ENCODE data around the gene ESYT3.

ESYT3 gene, protein sequence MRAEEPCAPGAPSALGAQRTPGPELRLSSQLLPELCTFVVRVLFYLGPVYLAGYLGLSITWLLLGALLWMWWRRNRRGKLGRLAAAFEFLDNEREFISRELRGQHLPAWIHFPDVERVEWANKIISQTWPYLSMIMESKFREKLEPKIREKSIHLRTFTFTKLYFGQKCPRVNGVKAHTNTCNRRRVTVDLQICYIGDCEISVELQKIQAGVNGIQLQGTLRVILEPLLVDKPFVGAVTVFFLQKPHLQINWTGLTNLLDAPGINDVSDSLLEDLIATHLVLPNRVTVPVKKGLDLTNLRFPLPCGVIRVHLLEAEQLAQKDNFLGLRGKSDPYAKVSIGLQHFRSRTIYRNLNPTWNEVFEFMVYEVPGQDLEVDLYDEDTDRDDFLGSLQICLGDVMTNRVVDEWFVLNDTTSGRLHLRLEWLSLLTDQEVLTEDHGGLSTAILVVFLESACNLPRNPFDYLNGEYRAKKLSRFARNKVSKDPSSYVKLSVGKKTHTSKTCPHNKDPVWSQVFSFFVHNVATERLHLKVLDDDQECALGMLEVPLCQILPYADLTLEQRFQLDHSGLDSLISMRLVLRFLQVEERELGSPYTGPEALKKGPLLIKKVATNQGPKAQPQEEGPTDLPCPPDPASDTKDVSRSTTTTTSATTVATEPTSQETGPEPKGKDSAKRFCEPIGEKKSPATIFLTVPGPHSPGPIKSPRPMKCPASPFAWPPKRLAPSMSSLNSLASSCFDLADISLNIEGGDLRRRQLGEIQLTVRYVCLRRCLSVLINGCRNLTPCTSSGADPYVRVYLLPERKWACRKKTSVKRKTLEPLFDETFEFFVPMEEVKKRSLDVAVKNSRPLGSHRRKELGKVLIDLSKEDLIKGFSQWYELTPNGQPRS

DNA sequence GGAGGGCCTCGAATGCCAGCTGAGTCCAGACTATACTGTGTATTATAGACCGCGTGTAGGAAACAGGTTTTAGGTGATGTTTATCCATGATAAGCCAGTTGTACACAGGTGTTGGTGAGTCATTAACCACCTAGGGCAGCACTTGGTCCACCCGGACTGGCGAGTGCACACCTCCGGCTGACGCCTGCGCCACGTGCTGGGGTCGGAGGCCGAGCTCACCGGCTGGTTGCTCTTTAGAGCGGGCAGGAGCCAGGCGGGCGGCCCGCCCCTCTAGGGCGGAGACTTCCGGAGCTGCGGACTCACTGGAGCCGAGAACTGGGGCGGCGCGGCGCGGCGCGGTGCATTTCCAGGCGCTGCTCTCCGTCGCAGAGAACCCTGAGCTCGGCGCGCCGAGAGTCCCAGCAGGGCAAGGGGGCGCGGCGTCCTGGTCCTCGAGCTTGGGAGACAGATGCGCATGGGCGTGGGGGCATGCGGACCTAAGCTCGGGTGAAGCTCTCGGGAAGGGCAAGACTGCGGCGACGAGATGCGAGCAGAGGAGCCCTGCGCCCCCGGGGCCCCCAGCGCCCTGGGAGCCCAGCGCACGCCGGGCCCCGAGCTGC is at the start of gene ESYT3:
Gene ESYT3, plus strand, starts transcription at position 341 of the 599 bp plus-strand sequence. Its CDS starts 183 bp downstream, at position 524.
- POLR2A ChIA-PET (ENCODE audit: low non-redundant PET) = no interaction called here
- CTCF ChIA-PET = interaction anchor here (0.6 to 1.3 kb wide), 3 partner anchors 16 to 103 kb away, joined by 3 to 5 read pairs (median 4); no protein-coding TSS in a partner anchor
- no peak within 1 kb of the TSS for H3K27ac ChIP-seq
- DNase-seq (ENCODE audit: low spot score) = peak; percentile 89
- TF ChIP-seq, protein P1, sequence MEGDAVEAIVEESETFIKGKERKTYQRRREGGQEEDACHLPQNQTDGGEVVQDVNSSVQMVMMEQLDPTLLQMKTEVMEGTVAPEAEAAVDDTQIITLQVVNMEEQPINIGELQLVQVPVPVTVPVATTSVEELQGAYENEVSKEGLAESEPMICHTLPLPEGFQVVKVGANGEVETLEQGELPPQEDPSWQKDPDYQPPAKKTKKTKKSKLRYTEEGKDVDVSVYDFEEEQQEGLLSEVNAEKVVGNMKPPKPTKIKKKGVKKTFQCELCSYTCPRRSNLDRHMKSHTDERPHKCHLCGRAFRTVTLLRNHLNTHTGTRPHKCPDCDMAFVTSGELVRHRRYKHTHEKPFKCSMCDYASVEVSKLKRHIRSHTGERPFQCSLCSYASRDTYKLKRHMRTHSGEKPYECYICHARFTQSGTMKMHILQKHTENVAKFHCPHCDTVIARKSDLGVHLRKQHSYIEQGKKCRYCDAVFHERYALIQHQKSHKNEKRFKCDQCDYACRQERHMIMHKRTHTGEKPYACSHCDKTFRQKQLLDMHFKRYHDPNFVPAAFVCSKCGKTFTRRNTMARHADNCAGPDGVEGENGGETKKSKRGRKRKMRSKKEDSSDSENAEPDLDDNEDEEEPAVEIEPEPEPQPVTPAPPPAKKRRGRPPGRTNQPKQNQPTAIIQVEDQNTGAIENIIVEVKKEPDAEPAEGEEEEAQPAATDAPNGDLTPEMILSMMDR (conservative IDR thresholded peaks at IDR 0.05; ENCODE audit: low read depth) = no peak

DNA sequence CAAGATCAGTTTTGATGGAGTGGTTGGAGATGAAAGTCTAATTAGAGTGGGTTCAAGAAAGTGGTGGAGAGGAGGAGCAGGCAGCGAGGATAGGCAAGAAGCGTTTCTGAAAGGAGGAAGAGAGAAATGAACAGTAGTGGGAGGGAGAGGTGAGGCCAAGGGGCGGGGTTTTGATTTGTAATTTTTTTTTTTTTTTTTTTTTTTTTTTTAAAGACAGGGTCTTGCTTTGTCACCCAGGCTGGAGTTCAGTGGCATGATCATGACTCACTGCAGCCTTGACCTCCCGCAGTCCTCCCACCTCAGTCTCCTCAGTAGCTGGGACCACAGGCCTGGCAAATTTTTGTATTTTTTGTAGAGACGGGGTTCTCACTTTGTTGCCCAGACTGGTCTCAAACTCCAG is 49.4 kb upstream of the ESYT3 start:
- DNase-seq (ENCODE audit: low spot score) = no peak
- H3K27ac ChIP-seq = no peak overlapping the region
- TF ChIP-seq, protein P1 (conservative IDR thresholded peaks at IDR 0.05; ENCODE audit: low read depth) = no peak
- POLR2A ChIA-PET (ENCODE audit: low non-redundant PET) = no interaction called here
- CTCF ChIA-PET = interaction anchor here (0.6 to 1.3 kb wide), 3 partner anchors 33 to 551 kb away, joined by 3 read pairs; no protein-coding TSS in a partner anchor

DNA sequence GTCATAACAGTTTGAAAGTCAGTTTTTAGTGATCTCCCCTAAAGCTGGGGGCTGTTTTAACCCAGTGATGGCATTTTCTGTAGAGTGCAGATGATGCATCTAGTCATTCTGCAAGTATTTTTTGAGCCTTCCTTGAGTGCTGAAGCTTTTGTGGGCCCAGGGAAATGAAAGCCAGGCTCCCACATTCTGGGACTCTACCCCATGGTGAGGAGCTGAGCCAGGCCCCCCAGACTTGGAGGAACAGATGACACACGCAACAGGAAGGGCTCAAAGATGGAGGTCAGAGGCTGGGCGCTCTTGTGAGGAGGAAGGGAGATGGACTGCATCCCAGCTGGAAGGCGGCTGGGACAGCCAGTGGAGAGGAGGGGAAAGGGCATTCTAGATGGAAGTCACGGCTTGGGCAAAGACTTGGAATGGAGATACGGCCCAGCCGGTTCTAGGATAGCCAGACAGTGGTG is 45.2 kb upstream of the ESYT3 start:
- no peak for DNase-seq (ENCODE audit: low spot score)
- ChIA-PET CTCF (no interaction called here), POLR2A (ENCODE audit: low non-redundant PET) (no interaction called here)
- TF ChIP-seq, protein P1 (conservative IDR thresholded peaks at IDR 0.05; ENCODE audit: low read depth) = no peak
- H3K27ac ChIP-seq = no peak overlapping the region; the same call in 1 of the 2 replicates

DNA sequence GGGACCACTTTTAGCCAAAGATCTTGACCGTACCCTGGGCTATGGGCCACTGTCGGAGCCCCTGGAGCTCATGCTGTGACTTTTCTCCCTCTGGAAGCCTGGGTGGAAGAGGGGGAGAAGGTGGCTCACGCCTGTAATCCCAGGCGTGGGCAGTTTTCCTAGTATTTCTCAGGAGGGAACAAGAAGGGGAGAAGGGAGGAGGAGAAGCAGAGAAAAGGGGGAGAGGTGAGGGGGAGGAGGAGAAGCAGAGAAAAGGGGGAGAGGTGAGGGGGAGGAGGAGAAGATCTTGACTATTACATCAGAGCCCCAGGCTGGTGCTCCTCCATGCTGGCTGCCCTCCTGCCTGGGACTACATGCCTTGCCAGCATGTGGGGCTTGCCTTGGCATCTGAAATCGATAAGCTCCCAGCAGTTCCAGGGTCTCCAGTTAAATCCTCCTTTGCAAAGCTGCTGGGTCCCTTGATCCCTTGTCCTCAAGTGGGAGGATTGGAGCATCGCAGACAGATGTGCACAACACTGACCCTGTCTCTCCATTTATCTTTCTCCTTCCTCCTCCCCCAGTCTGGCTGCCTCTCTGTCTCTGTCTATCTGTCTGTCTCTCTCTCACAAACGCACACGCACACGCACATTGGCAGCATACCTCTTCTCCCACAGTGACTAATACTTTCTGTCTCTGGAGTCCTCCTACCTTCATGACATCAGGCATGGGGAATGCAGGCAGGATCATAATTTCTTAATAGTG is 44.4 kb upstream of the ESYT3 start:
- ChIA-PET CTCF (interaction anchor here (0.6 to 0.9 kb wide), 2 partner anchors 18 to 1044 kb away, joined by 3 read pairs; no protein-coding TSS in a partner anchor), POLR2A (ENCODE audit: low non-redundant PET) (no interaction called here)
- peak; percentile 91 for DNase-seq (ENCODE audit: low spot score)
- TF ChIP-seq, protein P1 (conservative IDR thresholded peaks at IDR 0.05; ENCODE audit: low read depth) = no peak
- H3K27ac ChIP-seq = peak overlapping the region; percentile 72

DNA sequence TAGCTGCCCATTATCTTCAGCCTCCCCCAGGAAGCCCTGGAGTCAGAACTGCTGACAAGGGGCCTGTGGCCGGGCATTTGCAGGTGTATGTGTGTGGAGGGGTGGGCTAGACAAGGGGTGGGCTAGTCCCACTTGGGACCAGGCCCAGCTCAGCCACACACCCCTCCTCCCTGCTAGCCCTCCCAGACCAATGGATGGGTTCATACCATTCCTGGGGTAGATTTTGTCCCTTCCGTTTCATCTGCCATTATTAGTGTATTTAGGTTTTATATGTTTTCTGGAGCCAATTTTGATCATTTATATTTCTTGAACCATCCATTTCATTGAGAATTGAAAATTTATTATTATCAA is 43.9 kb upstream of the ESYT3 start:
- no peak for DNase-seq (ENCODE audit: low spot score)
- TF ChIP-seq, protein P1 (conservative IDR thresholded peaks at IDR 0.05; ENCODE audit: low read depth) = no peak
- POLR2A ChIA-PET (ENCODE audit: low non-redundant PET) = no interaction called here
- H3K27ac ChIP-seq = peak overlapping the region; percentile 72
- CTCF ChIA-PET = interaction anchor here (0.6 to 0.9 kb wide), 2 partner anchors 19 to 1044 kb away, joined by 3 read pairs; no protein-coding TSS in a partner anchor
